ENCODE data around the gene APPL2. TPM values are rescaled to one million over a fixed set of nuclear protein-coding genes. Genes with fewer than 3 reads are reported as not detected.

Gene APPL2
- total RNA-seq, 4 donors from 2014 or later, result 81.4 to 410 (median 151) TPM

DNA sequence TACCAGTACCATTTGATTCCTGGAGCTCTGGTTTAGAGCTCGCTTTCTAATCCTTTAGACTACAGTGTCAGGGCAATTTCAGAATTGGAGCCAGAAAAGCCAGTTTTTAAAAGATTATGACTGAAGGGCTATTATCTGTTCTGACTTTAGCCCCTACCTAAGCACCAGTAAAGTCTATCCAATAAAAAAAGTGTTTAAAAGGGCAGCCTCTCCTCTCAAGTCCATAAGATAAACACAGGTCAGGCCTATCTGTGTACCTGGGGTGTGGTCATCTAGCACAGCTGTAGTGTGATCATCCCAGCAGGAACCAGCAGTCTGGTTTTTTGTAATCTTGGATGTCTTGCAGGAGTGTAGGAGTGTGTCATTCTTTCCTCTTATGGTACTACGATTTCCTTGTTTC is 6.6 kb downstream of the APPL2 start:
- peaks cover 0 to 4% (median 0%) of the 10 kb centered on the region in 4 donors for H3K36me3 ChIP-seq
- H3K27ac ChIP-seq, result peak overlapping the region; percentile 55 to 77 (median 70)
- in situ Hi-C loops (cut with MboI; ENCODE audit: low pct_ligation_motif_present in 1 of 4, low pct_unique_long_range_greater_than_20kb in 1 of 4, low sequenced_read_pairs in 3 of 4), result no loop called here
- no peak overlapping the region for H3K4me3 ChIP-seq
- WGBS, 2 donors (ENCODE audit: low coverage in 1 of 2), result 63 to 65% methylated on average over 2 of the region's 2 CpGs
- intact Hi-C loops (cut with DNase I; ENCODE audit: low total_unique reads), result no loop called here
- peaks cover 20 to 78% (median 50%) of the 10 kb centered on the region in 4 donors for H3K4me1 ChIP-seq
- TF ChIP-seq, protein P1, sequence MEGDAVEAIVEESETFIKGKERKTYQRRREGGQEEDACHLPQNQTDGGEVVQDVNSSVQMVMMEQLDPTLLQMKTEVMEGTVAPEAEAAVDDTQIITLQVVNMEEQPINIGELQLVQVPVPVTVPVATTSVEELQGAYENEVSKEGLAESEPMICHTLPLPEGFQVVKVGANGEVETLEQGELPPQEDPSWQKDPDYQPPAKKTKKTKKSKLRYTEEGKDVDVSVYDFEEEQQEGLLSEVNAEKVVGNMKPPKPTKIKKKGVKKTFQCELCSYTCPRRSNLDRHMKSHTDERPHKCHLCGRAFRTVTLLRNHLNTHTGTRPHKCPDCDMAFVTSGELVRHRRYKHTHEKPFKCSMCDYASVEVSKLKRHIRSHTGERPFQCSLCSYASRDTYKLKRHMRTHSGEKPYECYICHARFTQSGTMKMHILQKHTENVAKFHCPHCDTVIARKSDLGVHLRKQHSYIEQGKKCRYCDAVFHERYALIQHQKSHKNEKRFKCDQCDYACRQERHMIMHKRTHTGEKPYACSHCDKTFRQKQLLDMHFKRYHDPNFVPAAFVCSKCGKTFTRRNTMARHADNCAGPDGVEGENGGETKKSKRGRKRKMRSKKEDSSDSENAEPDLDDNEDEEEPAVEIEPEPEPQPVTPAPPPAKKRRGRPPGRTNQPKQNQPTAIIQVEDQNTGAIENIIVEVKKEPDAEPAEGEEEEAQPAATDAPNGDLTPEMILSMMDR (IDR thresholded peaks at IDR 0.05), result no peak
- TF ChIP-seq EP300 (IDR thresholded peaks at IDR 0.05; ENCODE audit: low read depth) (no peak), POLR2AphosphoS5 (IDR thresholded peaks at IDR 0.05) (no peak), POLR2A (IDR thresholded peaks at IDR 0.05) (no peak)
- DNase-seq, result no peak
- no peaks in the 10 kb centered on the region for H3K27me3 ChIP-seq
- H3K9me3 ChIP-seq, result no peaks in the 10 kb centered on the region

DNA sequence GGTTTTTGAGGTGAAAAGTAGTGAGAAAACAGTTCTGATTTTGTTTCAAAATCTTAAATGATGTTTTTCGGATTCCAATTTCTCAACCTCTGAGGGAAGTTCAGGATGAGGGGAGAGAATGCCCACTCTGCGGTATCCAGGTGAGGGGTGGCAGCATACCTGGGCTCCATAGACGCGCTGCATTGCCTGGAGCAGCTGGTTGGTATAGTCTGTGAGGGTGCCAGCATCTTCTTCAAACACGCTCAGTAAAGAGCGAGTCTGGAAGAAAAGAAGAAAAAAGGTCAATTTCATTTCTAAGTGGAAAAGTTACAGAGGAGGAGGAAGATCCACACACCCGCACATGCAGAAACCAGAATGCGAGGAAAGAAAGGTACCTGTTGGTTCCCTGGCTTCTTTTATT is 7.0 kb downstream of the APPL2 start:
- WGBS, 2 donors (ENCODE audit: low coverage in 1 of 2), result 89 to 92% methylated on average over 7 to 8 of the region's 8 CpGs
- in situ Hi-C loops (cut with MboI; ENCODE audit: low pct_ligation_motif_present in 1 of 4, low pct_unique_long_range_greater_than_20kb in 1 of 4, low sequenced_read_pairs in 3 of 4) (no loop called here), intact Hi-C loops (cut with DNase I; ENCODE audit: low total_unique reads) (no loop called here)
- Histone ChIP-seq H3K27ac (peak overlapping the region; percentile 55 to 77 (median 70)), H3K27me3 (no peaks in the 10 kb centered on the region), H3K36me3 (peaks cover 0 to 4% (median 0%) of the 10 kb centered on the region in 4 donors), H3K9me3 (no peaks in the 10 kb centered on the region), H3K4me3 (no peak overlapping the region), H3K4me1 (peaks cover 18 to 78% (median 49%) of the 10 kb centered on the region in 4 donors)
- TF ChIP-seq POLR2A (IDR thresholded peaks at IDR 0.05), result no peak
- no peak for TF ChIP-seq EP300 (IDR thresholded peaks at IDR 0.05; ENCODE audit: low read depth)
- TF ChIP-seq POLR2AphosphoS5 (IDR thresholded peaks at IDR 0.05), result no peak
- TF ChIP-seq, protein P1 (IDR thresholded peaks at IDR 0.05), result no peak
- no peak for DNase-seq

DNA sequence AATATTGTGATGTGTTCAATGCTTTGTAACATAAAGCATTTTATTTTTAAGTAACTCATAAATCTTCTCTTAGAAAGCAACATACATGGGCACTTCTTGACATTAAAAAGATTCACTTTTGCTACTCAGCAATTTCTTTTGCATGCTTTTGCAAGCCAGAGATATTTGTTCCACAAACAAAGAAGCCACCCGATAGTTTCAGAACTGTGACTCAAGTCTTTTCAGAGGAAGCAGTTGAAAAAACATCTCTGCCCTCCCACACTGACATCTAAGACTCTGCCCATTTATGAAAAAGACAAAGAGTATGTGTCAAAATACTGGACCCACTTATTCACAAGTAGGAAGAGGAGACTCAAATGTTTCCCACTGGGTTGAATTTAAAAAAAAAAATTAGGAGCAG is 7.5 kb downstream of the APPL2 start:
- in situ Hi-C loops (cut with MboI; ENCODE audit: low pct_ligation_motif_present in 1 of 4, low pct_unique_long_range_greater_than_20kb in 1 of 4, low sequenced_read_pairs in 3 of 4) (no loop called here), intact Hi-C loops (cut with DNase I; ENCODE audit: low total_unique reads) (no loop called here)
- WGBS, 2 donors (ENCODE audit: low coverage in 1 of 2), result 29 to 68% methylated on average over 1 of the region's 1 CpG
- peak overlapping the region; percentile 55 to 77 (median 70) for H3K27ac ChIP-seq
- no peaks in the 10 kb centered on the region for H3K27me3 ChIP-seq
- H3K36me3 ChIP-seq, result peaks cover 0 to 4% (median 0%) of the 10 kb centered on the region in 4 donors
- no peak for DNase-seq
- TF ChIP-seq POLR2AphosphoS5 (IDR thresholded peaks at IDR 0.05) (no peak), POLR2A (IDR thresholded peaks at IDR 0.05) (no peak), EP300 (IDR thresholded peaks at IDR 0.05; ENCODE audit: low read depth) (no peak)
- TF ChIP-seq, protein P1 (IDR thresholded peaks at IDR 0.05), result no peak
- H3K4me1 ChIP-seq, result peaks cover 18 to 78% (median 46%) of the 10 kb centered on the region in 4 donors
- H3K9me3 ChIP-seq, result no peaks in the 10 kb centered on the region
- no peak overlapping the region for H3K4me3 ChIP-seq

DNA sequence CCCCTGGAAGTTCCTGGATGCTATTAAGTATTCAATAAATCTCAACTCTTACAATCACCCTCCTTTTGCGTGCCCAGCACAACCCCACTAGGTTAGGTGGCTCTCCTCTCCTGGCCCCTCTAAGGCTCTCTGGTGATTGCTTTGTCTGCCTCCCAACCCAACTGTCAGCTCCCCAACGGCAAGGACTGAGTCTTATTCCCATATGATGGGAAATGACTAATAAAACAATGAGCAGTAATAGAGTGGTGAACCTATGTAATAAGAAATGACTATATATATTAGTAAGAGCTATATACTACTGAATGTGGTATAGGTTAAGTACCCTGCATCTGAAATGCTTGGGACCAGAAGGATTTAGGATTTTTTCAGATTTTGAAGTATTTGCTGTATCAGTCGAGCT is 8.1 kb downstream of the APPL2 start:
- Histone ChIP-seq H3K27ac (peak overlapping the region in 3 of 4 donors; percentile 55 to 77 (median 71)), H3K9me3 (no peaks in the 10 kb centered on the region), H3K4me3 (no peak overlapping the region), H3K36me3 (peaks cover 0 to 4% (median 0%) of the 10 kb centered on the region in 4 donors), H3K4me1 (peaks cover 14 to 78% (median 42%) of the 10 kb centered on the region in 4 donors), H3K27me3 (no peaks in the 10 kb centered on the region)
- in situ Hi-C loops (cut with MboI; ENCODE audit: low pct_ligation_motif_present in 1 of 4, low pct_unique_long_range_greater_than_20kb in 1 of 4, low sequenced_read_pairs in 3 of 4), result no loop called here
- no peak for DNase-seq
- intact Hi-C loops (cut with DNase I; ENCODE audit: low total_unique reads), result no loop called here
- TF ChIP-seq, protein P1 (IDR thresholded peaks at IDR 0.05), result no peak
- TF ChIP-seq EP300 (IDR thresholded peaks at IDR 0.05; ENCODE audit: low read depth), result no peak
- TF ChIP-seq POLR2A (IDR thresholded peaks at IDR 0.05), result no peak
- no peak for TF ChIP-seq POLR2AphosphoS5 (IDR thresholded peaks at IDR 0.05)
- 87 to 95% methylated on average over 3 of the region's 3 CpGs for WGBS, 2 donors (ENCODE audit: low coverage in 1 of 2)

Measured in transverse colon (tissue), 4 donors.